Measurements from ENCODE around the gene CTNNA2. TPM values are rescaled to one million over a fixed set of nuclear protein-coding genes. Genes with fewer than 3 reads are reported as not detected.

Gene CTNNA2
- total and polyA plus RNA-seq, 2 of the 8 experiments (the other 6 are each of a cell fraction or from before 2014, with no cell fraction given) = 3.9 to 9.0 TPM

- H2AFZ ChIP-seq (ENCODE audit: low read length) = no peak overlapping the region
- H3K9ac ChIP-seq (replicated peaks in 1 of 4; ENCODE audit: extremely low read depth in 1 of 4, low read depth in 3 of 4, low read length in 3 of 4) = no peak overlapping the region
- H3K18ac ChIP-seq (ENCODE audit: extremely low read depth, low read length) = no peak overlapping the region
- no peaks in the 10 kb centered on the region; a peak in 1 of 8 replicates for H3K36me3 ChIP-seq (ENCODE audit: control insufficient read depth in 2 of 4, insufficient read depth in 4 of 4, low read length in 3 of 4)
- DNase-seq (ENCODE audit: low read depth in 1 of 2, low spot score in 2 of 2) (no peak), FAIRE-seq (no peak)
- no peak overlapping the region for H3K4ac ChIP-seq (replicated peaks; ENCODE audit: insufficient read length, low read depth, low read length)
- no peak overlapping the region for H3K4me2 ChIP-seq (ENCODE audit: insufficient read depth in 1 of 2, low read depth in 2 of 2, low read length in 2 of 2)
- POLR2A ChIA-PET (ENCODE audit: partially characterized antibody) = no interaction called here
- no peak overlapping the region for H4K8ac ChIP-seq (ENCODE audit: extremely low read depth, insufficient read depth, low read length)
- H4K20me1 ChIP-seq (replicated peaks in 1 of 2; ENCODE audit: control insufficient read depth in 1 of 2, insufficient read depth in 2 of 2, low read length in 2 of 2) = no peaks in the 10 kb centered on the region
- no peaks in the 10 kb centered on the region for H3K9me3 ChIP-seq (ENCODE audit: insufficient read depth in 2 of 2, low read depth in 1 of 2, low read length in 1 of 2)
- no peak overlapping the region for H3K27ac ChIP-seq (ENCODE audit: low read depth, low read length)
- no peaks in the 10 kb centered on the region for H3K4me1 ChIP-seq (replicated peaks in 1 of 4; ENCODE audit: control insufficient read depth in 3 of 4, insufficient read depth in 4 of 4, low read length in 3 of 4)
- no peak overlapping the region for H3K56ac ChIP-seq (replicated peaks; ENCODE audit: insufficient read length, low read depth, low read length)
- H3K79me1 ChIP-seq (ENCODE audit: low read depth, low read length) = no peaks in the 10 kb centered on the region
- no peak for TF ChIP-seq POU5F1 (IDR thresholded peaks at IDR 0.05; ENCODE audit: low read depth, low read length)
- TF ChIP-seq RNF2 (IDR thresholded peaks at IDR 0.05; ENCODE audit: borderline replicate concordance, low read depth, low read length, missing control alignments, poor library complexity, severe bottlenecking) = no peak
- TF ChIP-seq SP1 (IDR thresholded peaks at IDR 0.05; ENCODE audit: low read depth, low read length) = no peak
- TF ChIP-seq TEAD4 (IDR thresholded peaks at IDR 0.05; ENCODE audit: low read depth, low read length) = no peak
- TF ChIP-seq CTCF (IDR thresholded peaks at IDR 0.05; ENCODE audit: control extremely low read depth in 1 of 3, insufficient read depth in 1 of 3, low read depth in 1 of 3, low read length in 3 of 3) = no peak
- TF ChIP-seq CREB1 (IDR thresholded peaks at IDR 0.05) = no peak
- TF ChIP-seq KDM1A (IDR thresholded peaks at IDR 0.05; ENCODE audit: borderline replicate concordance, low read length) = no peak
- no peak for TF ChIP-seq KDM4A (IDR thresholded peaks at IDR 0.05; ENCODE audit: low read depth, low read length, severe bottlenecking)
- TF ChIP-seq KDM5A (IDR thresholded peaks at IDR 0.05; ENCODE audit: low read length) = no peak
- no peak overlapping the region for H2BK12ac ChIP-seq (ENCODE audit: low read depth, low read length)
- no peaks in the 10 kb centered on the region for H3K79me2 ChIP-seq (ENCODE audit: control insufficient read depth in 1 of 2, insufficient read depth in 2 of 2, low read length in 2 of 2)
- CTCF ChIA-PET (ENCODE audit: partially characterized antibody) = no interaction called here
- H3K23me2 ChIP-seq (ENCODE audit: low read depth, low read length) = no peaks in the 10 kb centered on the region
- no peak overlapping the region for H3K4me3 ChIP-seq (ENCODE audit: extremely low read depth in 1 of 4, insufficient read depth in 2 of 4, low read depth in 3 of 4, low read length in 4 of 4)
- no peak overlapping the region for H3K23ac ChIP-seq (ENCODE audit: insufficient read length)
- H2BK15ac ChIP-seq (ENCODE audit: low read length) = no peak overlapping the region
- no peak overlapping the region for H4K5ac ChIP-seq (ENCODE audit: insufficient read length, low read depth, low read length)
- H3K14ac ChIP-seq (ENCODE audit: insufficient read length) = no peak overlapping the region
- H4K91ac ChIP-seq (replicated peaks; ENCODE audit: insufficient read length, low read length) = no peak overlapping the region
- H3K27me3 ChIP-seq (replicated peaks in 1 of 4; ENCODE audit: control insufficient read depth in 3 of 4, extremely low read depth in 1 of 4, insufficient read depth in 3 of 4, low read length in 3 of 4) = peaks cover 0 to 1% (median 0%) of the 10 kb centered on the region in 4 experiments; a peak in 1 of 7 replicates
- H2BK20ac ChIP-seq (ENCODE audit: low read length) = no peak overlapping the region
- H2BK120ac ChIP-seq (replicated peaks; ENCODE audit: low read depth, low read length) = no peak overlapping the region
- H2BK5ac ChIP-seq (ENCODE audit: low read depth, low read length) = no peak overlapping the region
- H2AK5ac ChIP-seq (ENCODE audit: low read depth, low read length) = no peak overlapping the region
- 73% methylated on average over 2 of the region's 2 CpGs; no CpG with 5 or more reads in 1 of the 2 experiments for WGBS, 2 experiments (ENCODE audit: extremely low coverage in 1 of 2, insufficient coverage in 1 of 2, insufficient read length in 1 of 2, insufficient replicate concordance in 2 of 2, low coverage in 1 of 2, low lambda C conversion rate in 2 of 2, missing lambda C conversion rate in 1 of 2)
Measured at GRCh38 chr2:80392441-80392840, 879.6 kb downstream of the CTNNA2 start.

Data from H1 (cell line).